GM21390 (cell line): ENCODE data around the gene SLC25A1.
A peak's percentile ranks its signal among the peaks of the same experiment; 100 is the strongest.

Experiments
- ATAC-seq: cut with Tn5 transposase; IDR thresholded peaks from one replicate; pipeline ENCODE4 v1.9.1; 2021; ENCODE audit not compliant: unreplicated experiment

The SLC25A1 gene

DNA sequence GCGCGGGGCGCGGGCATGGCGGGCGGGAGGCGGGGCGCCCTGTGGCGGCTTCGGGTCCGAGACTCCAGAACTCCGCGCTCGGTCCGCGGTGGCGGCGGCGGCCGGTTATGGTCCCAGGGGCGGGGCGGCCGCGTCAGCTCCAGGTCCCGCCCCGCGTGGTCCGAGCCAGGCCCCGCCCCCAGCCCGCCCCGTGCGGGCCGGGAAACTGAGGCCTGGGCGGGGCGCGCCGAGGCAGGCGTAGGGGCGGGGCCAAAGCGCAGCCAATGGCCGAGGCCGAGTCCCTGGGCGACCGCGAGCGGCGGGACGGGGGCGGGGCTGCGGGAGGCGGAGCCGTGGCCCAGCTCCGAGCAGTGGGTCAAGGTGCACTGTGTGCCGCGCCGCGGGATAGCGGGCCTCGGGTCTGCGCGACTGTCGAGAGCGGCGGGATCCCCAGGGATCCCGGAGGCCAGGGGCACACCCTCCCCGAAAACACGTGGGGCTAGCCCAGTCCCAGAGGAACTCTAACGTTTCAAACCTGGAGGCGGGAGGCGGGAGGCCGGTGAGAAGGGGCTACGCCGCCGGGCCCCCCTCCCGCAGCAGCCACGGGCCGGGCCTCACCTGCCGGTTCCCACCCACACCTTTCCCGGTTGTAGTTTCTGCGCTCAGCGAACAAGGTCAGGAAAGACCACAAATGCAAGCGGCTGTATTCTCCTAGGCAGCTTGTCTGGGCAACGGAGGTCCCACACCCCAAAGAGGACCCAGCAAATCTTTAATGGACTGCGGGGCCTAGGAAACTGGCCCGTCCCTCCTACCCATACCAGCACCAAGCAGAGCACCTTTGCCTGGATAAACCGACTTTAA lies at the start of gene SLC25A1:
SLC25A1 (minus strand) TSS at position 80 of the 840 bp plus-strand sequence; CDS start at position 17, 63 bp downstream.
- ATAC-seq = peak; percentile 60

DNA sequence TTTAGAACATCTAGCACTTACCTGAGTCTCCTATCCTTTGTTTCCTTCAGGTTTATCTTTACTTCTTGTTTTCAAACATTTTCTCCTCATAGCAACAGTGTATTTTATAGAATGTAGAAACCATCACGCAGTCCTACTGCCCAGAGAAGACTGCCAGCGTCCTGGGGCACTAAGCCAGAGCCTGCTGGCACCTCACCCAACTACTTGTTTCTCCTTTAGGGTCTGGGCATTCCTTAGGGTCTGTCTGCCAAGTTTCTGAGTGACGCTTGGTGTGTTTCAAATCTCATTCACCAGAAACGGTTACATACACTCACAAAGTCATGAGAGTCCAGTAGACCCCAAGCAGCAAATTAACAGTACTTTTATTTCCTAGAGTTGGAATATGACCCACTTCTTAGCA lies 49.6 kb upstream of the SLC25A1 start:
- no peak for ATAC-seq

DNA sequence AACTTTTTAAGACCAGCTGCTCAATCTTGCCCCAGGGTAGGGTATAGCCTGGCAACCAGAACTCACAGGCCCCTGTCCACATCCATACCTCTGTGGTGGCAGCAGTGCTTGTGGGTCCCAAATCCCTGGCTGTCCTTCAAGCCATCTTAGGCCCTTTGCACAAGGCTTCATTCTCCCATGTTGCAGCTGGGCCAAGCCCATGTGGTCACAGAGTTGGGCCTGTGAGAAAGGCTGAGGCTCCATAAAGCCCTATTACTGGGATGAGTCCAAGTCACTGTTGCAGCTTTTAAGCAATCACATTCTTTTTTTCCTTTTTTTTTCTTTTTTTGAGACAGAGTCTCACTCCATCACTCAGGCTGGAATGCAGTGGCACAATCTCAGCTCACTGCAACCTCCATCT lies 47.9 kb upstream of the SLC25A1 start:
- ATAC-seq = no peak

DNA sequence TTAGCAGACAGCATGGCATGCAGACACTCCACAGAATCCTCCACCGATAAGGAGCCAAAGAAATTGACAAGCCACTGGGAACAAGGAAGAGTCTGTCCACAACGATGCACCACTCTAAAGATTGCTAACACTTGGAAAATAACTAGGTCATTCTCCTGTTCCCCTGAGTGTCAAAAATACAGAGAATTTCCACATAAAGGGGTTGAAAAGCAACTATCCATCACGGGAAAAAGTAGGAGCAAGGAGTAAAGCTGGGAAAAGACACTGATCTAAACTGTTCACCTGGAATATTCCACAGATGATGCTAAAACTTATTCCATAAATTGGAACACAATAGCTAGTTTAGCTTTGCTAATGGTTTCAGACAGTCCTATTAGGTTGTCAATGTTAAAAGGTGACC lies 47.0 kb upstream of the SLC25A1 start:
- no peak for ATAC-seq

DNA sequence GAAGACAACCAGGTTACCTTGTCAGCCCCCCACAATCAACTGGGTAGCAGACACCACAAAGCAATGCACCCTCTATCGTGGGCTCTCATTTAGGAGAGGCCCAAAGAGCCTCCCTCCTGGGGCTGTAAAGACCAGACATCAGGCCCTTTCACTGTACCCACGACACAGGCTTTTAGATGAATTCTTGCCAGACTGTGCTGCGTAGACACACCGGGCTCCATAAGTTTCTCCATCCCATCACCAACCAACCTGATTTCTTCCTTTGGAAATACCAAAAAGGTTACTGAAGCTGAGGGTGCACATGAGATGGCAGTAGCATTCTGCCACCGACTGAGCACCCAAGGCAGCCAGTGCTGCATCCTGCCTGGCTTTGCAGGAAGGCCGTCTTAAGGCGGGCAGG lies 46.4 kb upstream of the SLC25A1 start:
- no peak for ATAC-seq

DNA sequence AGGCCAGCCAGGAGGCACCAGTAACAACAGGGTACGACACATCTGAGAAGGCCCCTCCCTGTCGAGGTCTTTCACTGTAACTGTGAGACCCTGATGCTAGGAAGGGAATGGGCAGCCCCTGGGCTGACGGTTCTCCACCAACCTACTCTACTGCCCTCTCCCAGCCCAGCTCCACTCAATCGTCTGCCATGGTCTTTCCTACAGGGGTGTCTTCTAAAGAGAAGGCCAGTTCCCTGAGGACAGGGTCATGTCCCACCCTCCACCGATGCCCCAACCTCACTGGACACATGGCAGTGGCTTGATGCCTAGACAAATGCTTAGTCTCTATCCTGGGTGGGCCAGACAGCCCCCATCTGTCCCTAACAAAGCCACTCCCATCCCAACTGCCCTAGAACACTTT lies 46.0 kb upstream of the SLC25A1 start:
- ATAC-seq = no peak

DNA sequence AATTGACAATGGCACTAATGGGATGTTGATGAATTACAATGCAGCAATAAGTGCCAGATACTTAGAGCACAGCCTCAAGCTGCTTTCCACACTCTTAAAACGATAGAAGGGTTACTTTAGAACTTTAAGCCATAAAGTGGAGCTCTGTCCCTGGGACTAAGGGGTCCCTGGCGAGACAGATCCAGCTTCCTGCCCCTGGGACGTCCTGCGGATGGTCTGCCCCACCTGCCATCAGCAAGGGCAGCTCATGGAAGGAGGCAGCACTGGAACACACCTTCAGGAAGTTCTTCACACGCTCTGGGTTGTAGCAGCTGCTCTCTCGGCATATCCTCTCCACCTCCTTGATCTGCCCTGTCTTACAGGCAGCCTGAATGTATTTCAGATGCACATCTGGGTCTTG lies 45.1 kb upstream of the SLC25A1 start:
- no peak for ATAC-seq

DNA sequence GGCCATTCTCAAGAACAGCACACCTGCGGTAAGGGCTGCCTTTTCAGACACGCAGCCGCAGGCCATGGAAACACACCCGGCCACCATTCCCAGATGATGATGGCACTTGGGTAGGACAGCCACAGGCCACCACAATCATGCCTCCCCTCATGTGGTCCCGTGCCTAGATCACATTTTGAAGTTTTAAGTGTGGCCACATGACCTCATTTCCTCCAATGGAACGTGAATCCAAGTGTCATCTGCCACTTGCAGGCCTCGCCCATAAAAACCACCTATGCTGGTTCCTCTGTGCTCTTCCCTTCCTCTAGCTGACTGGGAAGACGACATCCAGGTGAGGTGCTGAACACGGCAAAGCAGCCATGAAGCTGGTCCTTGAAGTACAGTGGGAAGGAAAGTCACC lies 44.6 kb upstream of the SLC25A1 start:
- ATAC-seq = no peak

DNA sequence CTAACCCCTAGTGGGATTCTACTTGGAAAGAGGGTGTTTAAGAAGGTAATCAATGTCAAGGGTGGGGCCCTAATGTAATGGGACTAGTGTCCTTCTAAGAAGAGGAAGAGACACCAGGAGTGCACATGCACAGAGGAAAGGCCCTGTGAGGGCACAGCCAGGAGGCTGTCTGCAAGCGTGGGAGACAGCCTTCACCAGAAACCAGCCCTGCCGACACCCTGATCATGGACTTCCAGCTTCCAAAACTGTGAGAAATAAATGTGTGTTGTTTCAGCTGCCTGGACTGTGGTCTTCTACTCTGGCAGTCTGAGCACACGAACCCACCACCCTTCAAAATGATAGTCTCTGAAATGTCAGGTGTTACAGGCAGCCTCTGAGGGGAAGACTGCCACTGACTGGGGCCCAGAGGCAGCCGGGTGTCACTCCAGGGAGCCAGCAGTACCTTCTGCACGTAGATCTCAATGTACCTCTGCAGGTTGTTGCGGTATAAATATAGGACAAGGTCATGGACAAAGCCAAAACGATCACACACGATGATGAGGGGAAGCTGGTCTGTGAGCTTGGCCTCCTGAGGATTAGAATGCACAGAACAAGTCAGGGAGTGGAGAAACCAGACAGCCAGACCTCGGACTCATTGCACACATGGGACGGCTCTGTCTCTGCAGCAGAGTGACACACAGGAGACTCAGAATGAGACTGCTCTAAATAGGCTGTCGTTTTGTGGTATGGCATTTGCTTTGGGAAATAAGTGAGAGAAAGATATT lies 43.9 kb upstream of the SLC25A1 start:
- ATAC-seq = no peak

DNA sequence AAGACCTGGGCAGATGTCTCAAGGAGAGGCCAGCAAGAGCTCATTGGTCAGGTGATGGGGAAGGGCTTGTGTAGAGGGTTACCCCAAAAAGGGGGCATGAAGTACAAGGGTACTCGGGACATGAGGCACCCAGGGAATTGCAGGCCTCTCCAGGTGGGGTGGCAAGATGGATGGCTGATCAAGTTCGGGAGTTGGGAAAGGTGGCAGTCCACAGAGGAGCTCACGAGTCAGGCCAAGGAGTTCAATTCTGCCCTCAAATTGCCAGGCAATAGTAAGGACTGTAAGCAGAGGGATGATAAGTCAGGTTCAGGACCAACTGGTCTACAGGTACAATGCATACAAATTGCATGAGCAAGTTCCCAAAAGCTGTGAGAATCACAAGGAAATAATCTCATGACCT lies 42.3 kb upstream of the SLC25A1 start:
- ATAC-seq = no peak

DNA sequence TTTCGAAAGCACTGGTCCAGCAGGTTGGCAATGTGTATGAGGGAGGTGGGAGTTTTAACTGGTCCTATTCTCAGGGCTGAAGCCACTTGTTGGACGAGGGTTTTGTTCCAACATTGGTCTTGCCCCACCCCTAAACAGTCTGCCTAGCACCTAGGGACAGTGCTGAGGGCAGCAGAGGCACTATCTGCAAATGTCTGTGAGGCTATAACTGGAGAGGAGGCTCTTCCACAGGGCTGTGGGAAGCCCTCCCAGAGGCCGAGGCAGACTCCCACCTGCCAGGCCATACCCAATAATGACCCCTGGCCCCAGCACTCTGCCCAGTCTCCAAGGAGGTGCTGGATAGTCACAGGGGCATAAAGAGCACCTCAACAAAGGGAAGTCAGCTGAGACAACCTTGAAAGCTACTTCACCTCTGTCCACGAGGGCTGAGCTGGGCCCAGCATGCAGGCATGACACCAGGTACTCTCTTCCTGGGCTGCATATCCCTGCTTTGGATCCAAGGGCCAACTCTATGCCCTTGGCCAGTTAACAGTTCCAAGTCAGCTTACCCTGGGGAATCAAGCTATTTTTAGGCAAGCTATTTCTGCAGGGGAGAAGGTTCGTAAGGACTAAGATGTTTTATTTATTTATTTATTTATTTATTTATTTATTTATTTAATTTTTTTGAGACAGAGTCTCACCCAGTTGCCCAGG lies 40.2 kb upstream of the SLC25A1 start:
- ATAC-seq = no peak

DNA sequence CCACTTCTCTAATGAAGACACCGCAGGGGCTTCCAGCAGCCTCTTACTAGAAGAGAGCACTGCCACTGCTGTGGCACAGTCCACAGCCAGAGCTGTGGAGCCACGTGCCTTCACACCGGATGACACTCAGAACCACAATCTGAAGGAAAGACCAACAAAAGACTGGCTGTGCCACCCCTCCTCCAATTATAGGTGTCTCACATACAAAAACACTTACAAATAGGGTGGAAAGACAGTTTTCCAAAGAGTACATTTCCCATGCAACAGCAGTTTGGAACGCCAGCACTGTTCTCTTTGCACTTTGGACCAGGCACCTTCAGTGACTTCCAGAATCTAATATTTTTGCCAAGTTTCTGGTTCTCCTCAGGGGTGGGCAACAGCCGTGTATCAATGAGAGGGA lies 38.0 kb upstream of the SLC25A1 start:
- no peak for ATAC-seq

DNA sequence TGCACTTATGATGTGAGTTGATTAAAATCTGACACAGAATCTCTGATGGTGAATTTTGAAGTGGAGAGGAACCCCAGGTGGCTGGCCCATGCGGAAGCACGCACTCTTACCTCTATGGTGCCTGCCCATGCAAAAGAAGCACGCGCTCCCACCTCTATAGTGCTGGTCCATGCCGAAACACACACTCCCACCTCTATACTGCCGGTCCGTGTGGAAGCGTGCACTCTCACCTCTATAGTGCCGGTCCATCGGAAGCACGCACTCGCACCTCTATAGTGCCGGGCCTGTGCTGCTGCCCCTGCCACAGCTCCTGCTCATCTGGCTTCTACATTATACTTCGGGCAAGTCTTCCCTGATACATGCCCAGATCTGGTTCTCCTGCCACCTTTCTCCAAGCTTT lies 36.8 kb upstream of the SLC25A1 start:
- no peak for ATAC-seq

DNA sequence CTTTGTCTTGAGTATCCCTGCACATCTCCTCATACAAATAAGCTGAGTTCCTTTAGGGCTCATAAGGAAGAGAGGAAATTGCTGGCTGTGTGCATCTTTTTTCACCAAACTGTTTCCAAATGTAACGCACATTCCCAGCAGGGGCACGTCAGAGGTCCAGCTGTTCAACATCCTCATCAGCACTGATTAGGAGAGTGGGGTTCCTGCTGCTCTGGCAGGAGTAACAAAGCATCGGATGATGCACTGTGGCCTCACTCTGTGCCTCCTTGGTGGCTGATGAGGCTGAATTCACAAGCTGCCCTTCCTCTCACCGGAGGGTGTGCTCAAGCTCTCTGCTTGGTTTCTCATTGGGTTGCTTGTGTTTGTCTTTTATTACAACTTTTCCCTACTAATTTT lies 35.5 kb upstream of the SLC25A1 start:
- no peak for ATAC-seq

DNA sequence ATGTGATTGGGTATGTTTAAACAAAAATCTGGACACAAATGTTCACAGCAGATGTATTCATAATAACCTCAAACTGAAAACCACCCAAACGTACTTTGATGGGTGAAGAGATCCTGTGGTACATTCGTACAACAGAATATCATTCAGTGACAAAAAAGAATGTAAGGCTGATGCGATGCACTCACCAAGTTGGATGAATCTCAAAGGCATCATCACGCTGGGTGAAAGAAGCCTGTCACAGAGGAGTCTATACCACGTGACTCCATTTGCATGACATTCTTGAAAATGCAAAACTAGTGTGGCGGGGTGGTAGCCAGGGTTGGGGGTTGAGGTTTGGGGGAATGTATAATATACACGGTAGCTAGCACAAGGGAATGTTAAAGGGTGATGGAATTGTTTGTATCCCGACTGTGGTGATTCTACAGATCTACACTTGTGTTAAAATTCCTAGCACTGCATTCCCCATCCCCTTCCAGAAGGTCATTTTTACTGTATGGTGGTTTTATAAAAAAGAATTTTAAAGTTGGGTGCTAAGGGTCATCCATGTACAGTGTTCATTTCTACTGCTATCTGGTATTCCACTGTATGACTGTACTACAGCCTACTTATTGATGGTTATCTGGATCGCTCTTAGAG lies 35.0 kb upstream of the SLC25A1 start:
- no peak for ATAC-seq

DNA sequence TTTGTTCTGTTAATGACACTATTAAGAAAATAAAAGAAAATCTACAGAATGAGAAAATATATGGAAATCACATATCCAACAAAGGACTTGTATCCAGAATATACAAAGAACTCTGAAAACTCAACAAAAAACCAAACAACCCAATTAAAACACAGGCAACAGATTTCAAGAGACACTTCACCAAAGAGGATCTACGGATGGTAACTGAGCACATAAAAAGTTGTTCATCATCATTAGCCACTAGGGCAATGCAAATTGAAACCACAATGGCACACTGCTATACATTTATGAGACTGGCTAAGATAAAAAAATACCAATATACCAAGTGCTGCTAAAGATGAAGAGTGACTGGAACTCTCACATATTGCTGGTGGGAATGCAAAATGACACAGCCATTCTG lies 34.5 kb upstream of the SLC25A1 start:
- no peak for ATAC-seq

DNA sequence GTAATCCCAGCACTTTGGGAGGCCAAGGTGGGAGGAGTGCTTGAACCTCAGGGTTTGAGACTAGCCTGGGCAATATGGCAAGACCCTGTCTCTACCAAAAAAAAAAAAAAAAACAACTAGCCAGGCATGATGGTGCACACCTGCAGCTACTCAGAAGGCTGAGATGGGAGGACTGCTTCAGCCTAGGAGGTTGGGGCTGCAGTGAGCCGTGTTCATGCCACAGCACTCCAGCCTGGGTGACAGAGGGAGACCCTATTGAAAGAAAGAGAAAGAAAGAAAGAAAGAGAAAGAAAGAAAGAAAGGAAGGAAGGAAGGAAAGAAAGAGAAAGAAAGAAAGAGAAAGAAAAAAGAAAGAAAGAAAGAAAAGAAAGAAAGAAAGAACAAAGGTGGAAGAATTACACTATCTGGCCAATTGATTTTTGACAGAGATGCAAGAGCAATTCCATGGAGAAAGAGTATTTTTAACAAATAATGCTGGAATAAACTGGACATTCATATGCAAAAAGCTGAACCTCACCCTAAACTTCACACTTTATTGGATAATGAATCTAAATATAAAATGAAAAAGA lies 33.9 kb upstream of the SLC25A1 start:
- ATAC-seq = no peak

DNA sequence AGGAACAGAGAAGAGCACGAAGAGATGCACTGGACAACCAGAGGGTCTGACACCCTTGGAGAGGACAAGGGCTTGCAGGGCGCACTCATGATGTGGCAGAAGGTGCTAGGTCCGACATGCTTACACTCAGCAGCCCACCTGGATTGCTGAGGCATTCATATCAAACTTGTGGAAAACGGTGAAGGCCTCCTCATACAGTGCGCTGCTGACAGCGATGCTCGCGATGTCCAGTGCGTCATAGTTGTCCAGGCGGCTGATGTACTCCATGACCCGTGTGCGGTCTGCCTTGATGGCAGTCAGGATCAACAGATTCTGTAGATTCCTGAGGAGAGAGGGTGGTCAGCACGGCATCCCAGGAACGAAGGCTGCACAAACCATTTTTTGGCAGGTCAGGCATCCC lies 31.7 kb upstream of the SLC25A1 start:
- no peak for ATAC-seq

DNA sequence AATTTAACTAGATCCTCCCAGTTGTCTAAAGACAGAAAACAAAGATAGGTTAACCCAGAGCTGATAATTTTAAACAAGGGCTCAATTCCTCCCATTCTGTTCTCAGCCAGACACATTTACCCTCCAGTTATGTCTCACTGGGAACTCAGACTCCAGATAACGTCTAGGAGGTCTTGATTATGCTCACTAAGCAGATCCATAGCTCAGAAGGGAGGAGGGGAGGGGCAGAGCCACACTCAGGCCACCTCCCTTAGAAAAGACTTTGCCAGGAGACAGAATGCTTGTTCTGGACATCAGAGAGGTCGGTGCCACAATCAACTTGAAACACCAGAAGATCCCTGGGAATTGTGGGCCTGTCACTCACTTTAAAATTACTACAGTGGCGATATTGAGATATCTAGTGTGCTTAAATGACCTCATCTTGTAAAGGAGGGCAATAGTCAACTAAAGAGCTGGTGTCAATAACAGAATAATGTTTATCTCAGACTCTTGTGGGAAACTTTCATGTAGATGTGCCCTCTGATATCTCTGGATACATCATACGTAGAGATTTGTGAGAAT lies 29.8 kb upstream of the SLC25A1 start:
- no peak for ATAC-seq

DNA sequence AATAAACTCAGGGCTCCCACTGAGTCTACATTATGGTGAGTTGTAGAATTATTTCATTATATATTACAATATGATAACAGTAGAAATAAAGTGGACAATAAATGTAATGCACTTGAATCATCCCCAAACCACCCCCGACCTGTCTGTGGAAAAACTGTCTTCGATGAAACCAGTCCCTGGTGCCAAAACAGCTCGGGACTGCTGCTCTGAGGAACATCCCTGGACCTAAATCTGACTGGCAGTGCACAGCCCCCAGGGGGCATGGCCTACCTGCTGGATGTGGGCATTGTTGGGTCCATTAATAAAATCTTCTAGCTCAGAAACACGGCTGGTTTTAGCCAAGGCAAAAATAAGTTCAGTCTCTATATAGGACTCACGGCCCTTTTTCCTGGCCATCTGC lies 29.3 kb upstream of the SLC25A1 start:
- ATAC-seq = no peak

DNA sequence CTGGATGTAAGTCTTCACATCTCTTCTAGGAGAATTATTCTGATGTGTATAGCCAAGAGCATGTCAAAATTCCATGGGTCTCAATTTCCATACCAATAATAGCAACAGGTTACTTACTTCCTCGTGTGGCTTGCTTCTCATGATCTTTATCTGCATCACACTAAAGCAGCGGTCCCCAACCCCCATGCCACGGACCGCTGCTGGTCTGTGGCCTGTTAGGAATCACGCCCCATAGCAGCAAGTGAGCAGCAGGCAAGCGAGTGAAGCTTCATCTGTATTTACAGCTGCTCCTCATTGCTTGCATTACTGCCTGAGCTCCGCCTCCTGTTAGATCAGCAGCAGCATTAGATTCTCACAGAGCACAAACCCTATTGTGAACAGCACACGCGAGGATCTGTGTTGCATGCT lies 28.9 kb upstream of the SLC25A1 start:
- no peak for ATAC-seq
